Thyroid gland (tissue), 4 donors: ENCODE results near the gene RAP1GAP2.

Experiments used
- POLR2A ChIP-seq, 2 donors: fragments of 450-650 bp; IDR thresholded peaks; one replicate each; pipeline ENCODE4 v1.6.1; 2017; ENCODE audit warnings: antibody characterized with exemption in 2 of 2, mild to moderate bottlenecking in 2 of 2, moderate library complexity in 1 of 2
- TF ChIP-seq, protein P1 (sequence below), 6 experiments: fragments of 200-600 bp in 3 of 6; fragments of 450-650 bp in 3 of 6; sonication (generic) in 3 of 6; IDR thresholded peaks; one replicate each; pipeline ENCODE4 v1.5.1; 2016 to 2019; ENCODE audit warnings: antibody characterized with exemption in 6 of 6, mild to moderate bottlenecking in 2 of 6, inconsistent platforms in 1 of 6, moderate library complexity in 1 of 6

- TF ChIP-seq, protein P1, sequence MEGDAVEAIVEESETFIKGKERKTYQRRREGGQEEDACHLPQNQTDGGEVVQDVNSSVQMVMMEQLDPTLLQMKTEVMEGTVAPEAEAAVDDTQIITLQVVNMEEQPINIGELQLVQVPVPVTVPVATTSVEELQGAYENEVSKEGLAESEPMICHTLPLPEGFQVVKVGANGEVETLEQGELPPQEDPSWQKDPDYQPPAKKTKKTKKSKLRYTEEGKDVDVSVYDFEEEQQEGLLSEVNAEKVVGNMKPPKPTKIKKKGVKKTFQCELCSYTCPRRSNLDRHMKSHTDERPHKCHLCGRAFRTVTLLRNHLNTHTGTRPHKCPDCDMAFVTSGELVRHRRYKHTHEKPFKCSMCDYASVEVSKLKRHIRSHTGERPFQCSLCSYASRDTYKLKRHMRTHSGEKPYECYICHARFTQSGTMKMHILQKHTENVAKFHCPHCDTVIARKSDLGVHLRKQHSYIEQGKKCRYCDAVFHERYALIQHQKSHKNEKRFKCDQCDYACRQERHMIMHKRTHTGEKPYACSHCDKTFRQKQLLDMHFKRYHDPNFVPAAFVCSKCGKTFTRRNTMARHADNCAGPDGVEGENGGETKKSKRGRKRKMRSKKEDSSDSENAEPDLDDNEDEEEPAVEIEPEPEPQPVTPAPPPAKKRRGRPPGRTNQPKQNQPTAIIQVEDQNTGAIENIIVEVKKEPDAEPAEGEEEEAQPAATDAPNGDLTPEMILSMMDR (IDR thresholded peaks at IDR 0.05): no peak
- no peak for TF ChIP-seq POLR2A (IDR thresholded peaks at IDR 0.05)
Measured at GRCh38 chr17:2933606-2934005, 137.4 kb downstream of the RAP1GAP2 start.
